GM18858 (cell line): Measurements from ENCODE around the gene XCL1.
"Not testable (repeated sequence)": the region's sequence is repeated elsewhere in the genome, so short reads cannot be mapped to it uniquely, and the experiment has no call there.

Experiments used
- ATAC-seq: cut with Tn5 transposase; IDR thresholded peaks from one replicate; pipeline ENCODE4 v1.9.1; 2021; ENCODE audit not compliant: unreplicated experiment

The XCL1 gene

DNA sequence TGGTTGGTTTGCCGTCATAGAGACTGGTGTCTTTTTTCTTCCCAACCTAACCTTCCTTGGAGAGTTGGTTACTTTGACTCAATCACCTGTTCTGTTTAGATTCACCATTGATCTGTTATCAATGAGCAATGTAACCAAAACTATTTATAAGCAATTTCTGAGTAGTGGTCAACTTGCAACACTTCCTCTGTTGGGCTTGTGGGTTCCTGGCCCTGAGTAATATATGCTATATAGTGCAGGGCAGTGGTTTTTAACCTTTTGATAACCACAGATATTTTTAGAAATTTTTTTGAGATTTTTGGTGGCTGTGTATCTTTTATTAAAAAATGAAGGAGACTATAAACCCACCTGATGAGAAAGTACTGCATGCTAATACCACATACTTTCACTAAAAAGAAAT, 9.4 kb upstream of the XCL1 start:
- no peak for ATAC-seq

DNA sequence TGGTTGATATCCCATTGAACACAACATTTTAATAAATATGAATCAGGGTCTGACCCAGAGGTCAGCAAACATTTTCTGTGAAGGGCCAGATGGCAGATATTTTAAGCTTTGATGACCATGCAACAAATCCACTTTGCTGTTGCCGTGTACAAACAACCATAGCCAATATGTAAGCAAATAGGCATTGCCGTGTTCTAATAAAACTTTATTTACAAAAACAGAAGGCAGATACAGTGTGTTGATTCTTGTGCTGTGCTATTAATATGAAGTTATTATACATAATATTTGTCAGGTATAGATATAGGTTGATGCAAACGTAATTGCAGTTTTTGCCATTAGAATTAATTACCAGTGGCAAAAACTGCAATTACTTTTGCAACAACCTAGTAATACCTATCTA, 8.8 kb upstream of the XCL1 start:
- no peak for ATAC-seq

DNA sequence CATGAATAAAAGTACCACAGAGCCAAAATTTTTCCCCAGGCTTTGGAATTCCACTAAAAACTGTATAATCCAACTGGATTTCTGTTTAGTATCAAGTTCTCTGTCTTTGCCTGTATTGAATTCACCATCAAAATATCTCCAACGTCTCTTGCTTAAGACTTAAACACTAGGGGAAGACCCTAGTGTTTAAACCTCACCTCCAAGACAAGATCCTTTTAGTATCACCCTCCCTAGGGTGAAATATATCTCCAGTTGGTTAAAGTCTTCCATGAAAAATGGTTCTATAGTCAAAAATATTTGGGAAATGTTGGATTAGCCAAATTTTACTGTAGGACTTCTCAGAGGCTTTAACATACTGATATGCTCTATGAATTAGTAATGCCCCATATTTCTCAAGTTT, 8.1 kb upstream of the XCL1 start:
- no peak for ATAC-seq

DNA sequence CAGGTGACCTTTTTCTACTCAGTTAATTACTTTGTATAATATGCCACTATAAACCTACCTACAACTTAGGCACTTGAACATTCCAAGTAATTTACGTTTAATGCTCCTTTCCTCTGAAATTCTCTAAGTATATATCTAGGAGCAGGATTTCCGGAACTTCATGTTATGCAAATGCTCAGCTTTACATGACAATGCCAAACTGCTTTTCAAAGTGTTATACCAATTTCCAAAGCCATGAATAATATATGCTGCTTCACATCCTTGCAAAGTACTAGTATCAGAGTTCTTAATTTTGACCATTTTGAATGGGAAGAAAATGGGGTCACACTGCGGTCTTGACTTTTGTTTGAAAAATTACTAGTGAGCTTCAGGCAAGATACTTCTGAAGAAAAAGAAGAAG, 5.8 kb upstream of the XCL1 start:
- no peak for ATAC-seq

DNA sequence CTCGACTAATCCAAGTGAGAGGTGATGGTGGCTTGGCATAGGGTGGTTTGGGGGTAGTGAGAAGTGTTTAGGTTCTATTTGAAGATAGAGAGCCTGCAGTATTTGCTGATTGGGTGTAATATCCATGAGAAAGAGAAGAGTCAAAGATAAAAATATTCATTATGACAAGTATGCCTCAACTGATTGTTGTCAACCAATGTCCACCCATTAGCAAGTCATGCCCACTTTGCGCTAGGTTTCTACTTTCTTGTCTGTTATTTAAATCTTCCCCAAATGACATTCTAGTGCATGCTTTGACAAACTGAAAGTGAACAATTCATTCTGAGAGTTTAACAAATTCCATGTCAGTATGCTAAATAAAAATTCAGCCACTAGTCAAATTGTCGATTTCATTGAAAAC, 3.8 kb upstream of the XCL1 start:
- ATAC-seq = no peak

DNA sequence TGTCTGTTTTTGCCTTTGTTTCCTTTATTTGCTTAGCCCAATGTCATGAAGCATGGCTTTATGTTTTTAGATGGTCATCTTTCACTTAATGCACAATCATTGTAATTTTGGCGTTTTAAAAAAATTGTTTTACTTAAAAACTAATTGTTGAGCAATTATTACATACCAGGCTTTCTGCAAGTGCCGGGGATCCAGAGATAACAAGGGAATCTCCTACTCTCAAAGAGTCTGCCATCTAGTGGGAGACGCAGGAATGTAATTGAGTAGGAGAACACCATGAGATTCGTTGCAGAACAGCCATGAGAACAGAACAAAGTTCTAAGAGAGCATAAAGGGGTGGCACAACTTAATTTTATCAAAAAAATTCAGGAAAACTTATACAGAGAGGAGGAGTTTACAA, 2.2 kb upstream of the XCL1 start:
- ATAC-seq = not testable (repeated sequence)

DNA sequence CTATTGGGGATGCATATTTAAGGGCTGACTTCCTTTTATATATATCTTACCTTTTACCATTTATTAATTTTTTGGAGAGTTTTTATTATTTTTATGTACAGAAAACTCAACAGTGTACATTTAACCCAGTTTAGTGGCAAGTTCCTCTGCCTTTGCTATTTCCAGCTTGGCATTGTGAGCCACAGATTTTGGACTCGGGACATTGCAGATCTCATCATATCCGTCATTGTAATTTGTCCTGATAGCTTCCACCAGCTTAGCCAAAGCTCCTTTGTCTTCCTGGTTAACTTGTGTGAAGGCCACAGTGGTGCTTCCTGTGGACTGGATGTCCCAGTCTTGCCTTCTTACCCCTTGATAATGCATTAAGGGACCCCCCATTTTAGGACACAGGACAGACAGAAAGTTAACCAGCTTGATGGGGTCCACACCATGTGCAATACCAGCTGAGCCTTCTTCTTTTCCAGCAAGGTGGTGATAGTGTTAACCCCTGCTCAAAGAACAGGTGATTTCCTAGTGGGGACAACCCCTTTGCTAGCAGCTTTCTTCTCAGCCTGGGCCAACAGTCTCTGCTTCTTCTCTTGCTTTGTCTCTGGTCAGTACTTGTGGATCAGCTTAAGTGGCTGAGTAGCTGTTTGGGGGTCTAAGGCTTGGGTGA, 2.3 kb downstream of the XCL1 start:
- not testable (repeated sequence) for ATAC-seq

DNA sequence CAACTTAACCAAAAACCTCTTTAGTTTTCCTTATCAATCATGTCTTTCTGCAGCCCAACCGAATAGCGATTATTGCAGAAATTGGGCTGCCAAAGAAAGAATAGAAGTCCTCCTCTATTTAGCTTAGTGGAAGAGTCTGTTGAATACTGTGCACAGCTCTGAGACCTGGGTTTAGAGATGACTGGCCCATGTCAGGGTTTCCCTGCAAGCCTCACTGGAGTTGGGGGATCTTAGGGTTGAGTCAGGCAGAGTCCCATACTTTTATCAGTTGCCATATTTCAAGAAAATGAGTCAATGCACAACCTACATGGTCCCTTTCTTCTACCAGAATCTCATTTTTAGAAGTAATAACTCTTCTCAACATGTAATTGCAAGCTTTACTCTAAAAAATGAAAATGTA, 3.9 kb downstream of the XCL1 start:
- not testable (repeated sequence) for ATAC-seq

DNA sequence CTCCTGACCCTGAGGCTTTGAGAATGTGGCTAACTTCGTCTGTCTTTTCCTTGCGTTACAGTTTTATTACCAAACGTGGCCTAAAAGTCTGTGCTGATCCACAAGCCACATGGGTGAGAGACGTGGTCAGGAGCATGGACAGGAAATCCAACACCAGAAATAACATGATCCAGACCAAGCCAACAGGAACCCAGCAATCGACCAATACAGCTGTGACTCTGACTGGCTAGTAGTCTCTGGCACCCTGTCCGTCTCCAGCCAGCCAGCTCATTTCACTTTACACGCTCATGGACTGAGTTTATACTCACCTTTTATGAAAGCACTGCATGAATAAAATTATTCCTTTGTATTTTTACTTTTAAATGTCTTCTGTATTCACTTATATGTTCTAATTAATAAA, 4.6 kb downstream of the XCL1 start:
- ATAC-seq = not testable (repeated sequence)

DNA sequence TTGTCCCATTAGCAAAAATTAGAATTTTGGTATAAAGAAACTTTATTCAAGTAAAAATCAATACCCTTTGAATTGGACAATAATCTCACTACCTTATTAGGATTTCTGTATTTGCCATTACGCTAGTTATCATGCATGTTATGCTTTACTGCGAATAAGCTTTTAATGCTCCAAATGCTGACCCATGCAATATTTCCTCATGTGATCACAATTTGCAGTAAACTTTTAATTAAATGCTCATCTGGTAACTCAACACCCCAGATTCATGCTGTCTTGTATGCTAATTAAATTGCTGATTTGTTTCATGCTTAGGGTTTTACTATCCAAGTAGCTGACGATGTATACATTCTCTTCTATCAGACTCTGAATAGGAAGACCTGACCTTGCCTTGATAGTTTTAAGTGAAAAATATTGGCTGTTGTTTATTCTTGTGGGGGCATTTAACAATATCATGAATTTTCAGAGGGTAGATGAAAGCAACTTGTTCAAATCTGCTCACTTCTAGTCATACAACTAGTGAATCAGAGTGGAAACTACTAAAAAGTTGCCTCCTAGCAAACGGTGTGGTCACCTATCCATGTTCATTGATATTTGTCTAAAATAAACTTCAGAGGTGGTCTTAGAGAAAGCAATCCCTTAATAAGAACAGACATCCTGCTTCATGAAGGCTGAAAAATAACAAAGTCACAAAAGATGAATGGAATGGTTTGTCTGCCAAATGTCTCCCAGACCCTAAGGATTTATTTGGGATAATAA, 5.6 kb downstream of the XCL1 start:
- no peak for ATAC-seq

DNA sequence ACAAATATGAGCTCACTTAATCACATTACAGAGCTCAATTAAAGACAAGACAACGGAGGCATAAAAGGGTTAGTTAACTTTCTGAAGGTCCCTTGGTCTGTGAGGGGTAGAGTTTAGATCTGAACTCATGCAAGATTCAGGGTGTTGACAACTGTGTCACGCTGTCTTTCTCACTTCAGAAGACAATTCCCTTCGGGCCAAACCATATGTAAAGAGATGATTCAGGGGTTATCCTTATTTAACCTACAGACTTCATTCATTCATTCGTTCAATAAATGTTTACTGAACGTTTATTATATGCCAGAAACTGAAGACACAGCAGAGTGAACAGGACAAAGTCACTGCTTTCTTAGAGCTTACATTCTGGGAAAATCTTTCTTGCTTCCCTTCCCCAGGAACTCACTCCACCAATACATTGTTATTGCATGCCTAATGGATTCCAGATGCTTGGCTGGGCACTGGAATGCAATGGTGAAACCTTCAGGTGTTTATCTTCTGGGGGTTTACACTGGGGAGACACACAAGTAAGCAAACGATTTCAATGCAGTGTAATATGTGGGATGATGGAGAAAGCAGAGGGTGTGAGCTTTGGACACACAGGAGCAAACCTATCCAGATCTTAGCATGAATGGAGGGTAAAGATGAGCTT, 6.4 kb downstream of the XCL1 start:
- no peak for ATAC-seq

DNA sequence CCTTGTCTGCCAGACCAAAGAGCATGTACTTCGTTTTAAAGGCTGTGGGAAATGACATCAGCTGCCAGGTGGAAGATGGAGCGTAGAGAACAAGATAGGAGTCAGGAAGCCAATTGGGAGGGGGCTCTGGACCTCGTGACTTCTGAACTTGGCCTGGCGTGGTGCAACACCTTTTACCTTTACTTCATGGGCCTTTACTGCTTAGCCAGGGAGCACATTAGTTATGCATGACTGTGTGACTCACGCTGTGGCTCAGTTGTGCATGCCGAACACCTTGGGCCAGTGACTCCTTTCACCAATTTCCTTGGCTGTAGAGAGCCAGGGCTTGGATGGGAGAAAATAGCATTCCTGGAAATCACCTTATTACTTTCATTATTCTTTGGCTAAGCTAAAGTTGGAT, 7.2 kb downstream of the XCL1 start:
- ATAC-seq = no peak

DNA sequence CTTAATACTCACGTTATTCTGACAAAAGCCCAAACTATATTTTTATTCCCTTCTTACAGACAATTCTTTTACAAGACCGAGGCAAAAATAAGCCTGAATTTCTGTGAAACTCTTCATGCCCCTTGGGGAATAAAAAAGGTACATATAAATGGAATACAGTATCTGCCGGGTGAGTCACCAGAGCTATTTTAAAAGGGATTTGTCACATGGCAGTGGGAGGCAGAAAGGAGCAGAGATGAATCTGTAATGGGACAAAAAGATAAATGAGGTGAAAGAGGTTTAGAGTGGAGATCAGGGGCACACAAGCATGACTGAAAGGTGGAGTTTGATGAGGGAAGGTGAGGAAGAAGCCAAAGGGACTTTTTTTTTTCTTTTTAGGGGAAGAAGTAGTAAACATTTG, 8.8 kb downstream of the XCL1 start:
- no peak for ATAC-seq

DNA sequence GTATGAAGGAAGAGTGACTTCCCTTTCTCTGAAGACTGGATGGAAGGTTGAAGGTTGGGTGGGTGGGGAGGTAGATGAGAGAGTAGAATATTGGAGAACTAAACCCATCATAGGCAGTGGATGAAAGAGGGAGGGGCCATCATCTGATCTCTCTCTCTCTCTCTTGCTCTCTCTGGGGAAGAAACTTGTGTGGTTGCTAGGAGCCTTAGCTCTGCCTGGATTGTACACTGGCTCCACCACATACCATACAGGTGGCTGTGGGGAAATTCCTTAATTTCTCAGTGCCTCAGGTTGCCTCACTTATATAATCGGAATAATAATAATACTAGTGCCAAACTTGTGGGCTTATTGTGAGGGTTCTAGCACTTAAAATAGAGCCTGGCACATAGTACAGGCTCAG, 9.5 kb downstream of the XCL1 start:
- ATAC-seq = no peak

DNA sequence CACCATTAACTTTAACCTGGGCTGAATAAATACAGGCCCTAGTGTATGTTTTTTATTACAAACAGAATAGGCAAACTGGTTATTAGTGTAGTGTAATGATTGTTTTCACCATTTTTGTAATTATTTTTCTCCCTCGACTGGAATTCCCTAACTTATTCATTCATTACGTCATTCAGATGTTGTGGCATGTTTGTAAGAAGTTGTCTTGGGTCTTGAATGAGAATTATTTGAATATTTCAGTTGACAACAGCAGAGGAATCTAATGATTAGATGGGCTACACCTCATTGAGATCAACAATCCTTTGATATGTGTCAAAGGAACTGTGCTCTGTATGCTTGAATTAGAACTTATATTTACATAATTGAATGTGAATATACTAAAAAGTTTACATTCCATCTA, 12.8 kb downstream of the XCL1 start:
- no peak for ATAC-seq

DNA sequence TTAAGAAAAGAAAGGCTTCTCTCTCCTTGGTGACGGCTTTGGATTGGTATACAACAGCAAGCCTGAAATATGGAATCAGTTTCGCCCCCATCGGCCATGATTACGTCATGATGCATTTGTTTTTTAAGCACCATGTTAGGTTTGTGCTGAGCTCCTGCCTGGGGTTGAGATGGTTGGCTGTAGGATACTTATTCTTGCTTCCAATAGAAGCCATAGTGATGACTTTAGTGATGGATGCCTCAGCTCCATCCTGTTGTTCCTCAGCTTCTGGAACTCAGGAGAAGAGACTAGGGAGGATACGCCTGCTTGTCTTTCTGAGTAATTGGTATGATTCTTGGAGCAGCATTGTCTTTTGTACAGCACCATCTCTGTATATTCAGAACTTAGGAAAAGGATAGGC, 14.7 kb downstream of the XCL1 start:
- no peak for ATAC-seq

DNA sequence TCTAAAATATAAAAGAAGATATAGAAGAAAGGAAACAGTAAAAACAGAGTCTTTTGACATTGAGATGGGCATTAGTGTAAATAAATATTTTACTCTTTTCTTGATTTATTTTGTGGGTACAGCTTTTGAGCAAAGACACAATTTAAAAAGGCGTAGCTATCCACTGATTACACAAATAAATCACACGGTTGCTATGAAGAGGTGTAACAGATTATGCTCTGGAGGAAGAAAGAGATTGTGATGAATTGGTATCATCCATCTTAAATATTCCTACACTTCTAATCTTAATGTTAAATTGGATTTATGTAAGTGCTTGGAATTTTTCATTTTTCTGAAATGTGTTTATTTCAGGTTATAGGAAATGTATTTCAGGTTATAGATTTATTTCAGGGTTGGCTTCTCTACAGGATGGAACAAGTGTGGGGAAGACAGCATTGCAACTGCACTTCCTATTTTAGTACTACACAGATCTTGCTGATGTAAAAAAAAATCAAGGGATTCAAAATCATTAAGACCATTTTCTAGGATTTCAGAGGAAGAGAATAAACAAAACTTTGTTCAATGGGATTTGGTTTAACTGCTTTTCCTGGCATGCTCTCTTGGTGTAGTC, 15.3 kb downstream of the XCL1 start:
- no peak for ATAC-seq

DNA sequence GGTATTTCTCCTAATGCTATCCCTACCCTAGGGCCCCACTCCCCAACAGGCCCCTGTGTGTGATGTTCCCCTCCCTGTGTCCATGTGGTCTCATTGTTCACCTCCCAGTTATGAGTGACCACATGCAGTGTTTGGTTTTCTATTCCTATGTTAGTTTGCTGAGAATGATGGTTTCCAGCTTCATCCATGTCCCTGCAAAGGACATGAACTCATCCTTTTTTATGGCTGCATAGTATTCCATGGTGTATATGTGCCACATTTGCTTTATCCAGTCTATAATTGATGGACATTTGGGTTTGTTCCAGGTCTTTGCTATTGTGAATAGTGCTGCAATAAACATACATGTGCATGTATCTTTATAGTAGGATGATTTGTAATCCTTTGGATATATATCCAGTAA, 19.0 kb downstream of the XCL1 start:
- not testable (repeated sequence) for ATAC-seq

DNA sequence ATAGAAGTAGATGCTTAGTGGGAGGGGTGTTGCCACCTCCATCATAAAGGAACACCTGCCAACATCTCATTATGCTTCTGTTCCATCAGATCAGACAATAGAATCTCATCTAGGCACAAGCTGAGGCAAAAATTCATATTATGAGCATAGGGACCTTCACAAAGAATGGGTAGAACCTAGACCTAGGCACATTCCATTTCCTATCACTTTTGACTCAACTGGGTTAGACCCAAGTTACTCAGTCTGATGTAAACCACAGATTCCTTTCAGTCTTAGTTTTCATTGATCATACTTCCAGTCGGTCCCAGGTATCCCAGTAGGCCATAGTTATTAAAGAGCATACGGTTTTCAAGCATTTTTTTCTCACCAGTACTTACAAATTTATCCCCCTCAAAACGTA, 21.7 kb downstream of the XCL1 start:
- no peak for ATAC-seq

DNA sequence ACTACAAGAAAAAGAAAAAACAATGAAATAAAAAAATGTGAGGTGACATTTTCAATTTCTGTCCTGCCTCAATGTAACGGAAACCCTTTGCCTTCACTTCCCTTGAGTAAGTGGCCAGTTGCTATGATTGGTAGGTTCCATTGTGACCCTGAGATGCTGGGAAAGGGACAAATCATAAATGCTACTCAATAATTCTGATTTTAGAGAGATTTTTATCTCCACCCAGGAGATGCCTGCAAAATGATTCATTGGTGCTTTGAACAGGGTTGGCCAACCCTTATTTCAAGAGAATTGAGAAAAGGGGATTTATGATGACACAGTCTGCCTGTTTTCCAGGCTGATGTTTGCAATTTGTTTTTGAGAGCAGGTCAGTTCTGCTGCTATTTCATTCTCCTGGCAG, 22.5 kb downstream of the XCL1 start:
- ATAC-seq = no peak

DNA sequence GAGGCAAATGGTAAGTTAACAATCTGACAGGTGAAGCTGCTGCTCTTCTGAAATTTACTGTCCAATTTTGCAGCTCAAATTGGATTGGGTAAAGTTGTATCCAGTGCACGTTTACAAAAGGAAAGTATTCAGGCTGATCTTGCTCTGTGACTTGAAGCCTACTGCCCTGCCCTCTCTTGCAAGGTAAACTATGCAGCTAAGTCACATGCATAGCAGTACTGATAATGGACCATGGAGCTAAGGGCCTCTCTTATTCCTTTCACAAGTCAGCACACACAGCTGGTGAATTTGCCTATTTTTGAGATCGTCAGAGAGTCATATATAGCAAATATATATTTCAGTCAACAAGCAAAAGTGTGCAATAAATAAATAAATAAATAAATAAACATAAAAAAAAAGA, 23.2 kb downstream of the XCL1 start:
- ATAC-seq = no peak

DNA sequence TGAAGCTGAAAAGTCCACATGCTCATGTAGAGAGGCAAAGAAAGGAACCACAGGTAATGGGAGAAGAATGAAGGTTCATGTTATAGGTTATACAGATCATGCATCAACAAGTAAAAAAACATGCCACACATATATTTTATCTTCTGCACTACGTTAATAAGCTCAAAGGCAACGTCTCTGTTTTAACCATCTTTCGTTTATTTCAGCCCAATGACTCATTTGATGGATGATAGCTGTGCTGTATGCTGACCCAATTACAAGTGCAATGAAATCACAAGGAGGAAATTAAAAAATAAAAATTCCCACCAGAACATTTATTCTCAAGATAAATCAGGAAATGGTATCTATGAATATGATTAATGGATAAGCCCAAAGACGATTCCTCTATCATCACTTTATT, 24.6 kb downstream of the XCL1 start:
- no peak for ATAC-seq
